Neural progenitor cell (in vitro differentiated cells): ENCODE measurements around the gene ACOX3. TPM values are rescaled to one million over a fixed set of nuclear protein-coding genes. Genes with fewer than 3 reads are reported as not detected.

Experiments used
- DNase-seq: peaks from one replicate; pipeline ENCODE4 v3.0.0-alpha.2; 2016; ENCODE audit warnings: low spot score
- H2AFZ ChIP-seq: fragments of 200-600 bp; sonication (generic); replicated peaks from 2 replicates; pipeline ENCODE4 v1.6.1; 2016; ENCODE audit warnings: antibody characterized with exemption
- H3F3A ChIP-seq: fragments of 200-600 bp; sonication (generic); 2 replicates; pipeline ENCODE4 v1.6.1; 2016; ENCODE audit warnings: antibody characterized with exemption, low read depth
- H3K27ac ChIP-seq: fragments of 200-600 bp; sonication (generic); 2 replicates; pipeline ENCODE4 v1.5.1; 2016; ENCODE audit warnings: mild to moderate bottlenecking
- H3K27me3 ChIP-seq: fragments of 200-600 bp; sonication (generic); 2 replicates; pipeline ENCODE4 v1.6.1; 2016; ENCODE audit warnings: mild to moderate bottlenecking, moderate library complexity
- H3K36me3 ChIP-seq: fragments of 200-600 bp; sonication (generic); 2 replicates; pipeline ENCODE4 v1.5.1; 2016
- H3K4me1 ChIP-seq: fragments of 200-600 bp; sonication (generic); 2 replicates; pipeline ENCODE4 v1.6.1; 2016; ENCODE audit warnings: mixed run types
- H3K4me2 ChIP-seq: fragments of 200-600 bp; sonication (generic); 2 replicates; pipeline ENCODE4 v1.6.1; 2016
- H3K4me3 ChIP-seq: fragments of 200-600 bp; sonication (generic); 2 replicates; pipeline ENCODE4 v1.5.1; 2016
- H3K79me2 ChIP-seq: fragments of 200-600 bp; sonication (generic); 2 replicates; pipeline ENCODE4 v1.6.1; 2016; ENCODE audit warnings: low read depth
- H3K9ac ChIP-seq: fragments of 200-600 bp; sonication (generic); 2 replicates; pipeline ENCODE4 v1.6.1; 2016
- H3K9me3 ChIP-seq: fragments of 200-600 bp; sonication (generic); 2 replicates; pipeline ENCODE4 v1.5.1; 2016; ENCODE audit warnings: low read depth
- H4K20me1 ChIP-seq: fragments of 200-600 bp; sonication (generic); 2 replicates; pipeline ENCODE4 v1.6.1; 2016; ENCODE audit warnings: low read depth
- H3K27ac Mint-ChIP-seq: 3 replicates; pipeline ENCODE4 v1.8.0; 2021; ENCODE audit warnings: mixed read lengths
- H3K27me3 Mint-ChIP-seq: 2 replicates; pipeline ENCODE4 v1.8.0; 2022; ENCODE audit warnings: low read depth, mild to moderate bottlenecking, inconsistent platforms, moderate library complexity, mixed read lengths; ENCODE audit not compliant: insufficient read depth
- H3K36me3 Mint-ChIP-seq: 3 replicates; pipeline ENCODE4 v1.8.0; 2021; ENCODE audit warnings: mixed read lengths
- H3K4me1 Mint-ChIP-seq: 3 replicates; pipeline ENCODE4 v1.8.0; 2021; ENCODE audit warnings: mixed read lengths
- H3K4me3 Mint-ChIP-seq: 3 replicates; pipeline ENCODE4 v1.8.0; 2021; ENCODE audit warnings: mild to moderate bottlenecking, moderate library complexity, mixed read lengths
- H3K9me3 Mint-ChIP-seq: 3 replicates; pipeline ENCODE4 v1.8.0; 2020; ENCODE audit warnings: mixed read lengths
- CTCF ChIP-seq: fragments of 200-600 bp; sonication (generic); IDR thresholded peaks from 2 replicates; pipeline ENCODE4 v1.5.1; 2017; ENCODE audit warnings: antibody characterized with exemption, mild to moderate bottlenecking
- EZH2 ChIP-seq: fragments of 200-600 bp; sonication (generic); IDR thresholded peaks from 2 replicates; pipeline ENCODE4 v1.6.1; 2017; ENCODE audit warnings: antibody characterized with exemption, mild to moderate bottlenecking, moderate library complexity
- EZH2phosphoT487 ChIP-seq: fragments of 200-600 bp; sonication (generic); IDR thresholded peaks from 2 replicates; pipeline ENCODE4 v1.6.1; 2017; ENCODE audit warnings: antibody characterized with exemption
- total RNA-seq: library from RNA; depleted of rRNA; stranded (reverse); fragments of >200 nt; gene quantifications from 2 replicates; pipeline ENCODE4 v1.2.3, GENCODE V29; 2015; ENCODE audit warnings: low replicate concordance

Gene ACOX3
- total RNA-seq, 1 donor from 2014 or later: 14.0 TPM

DNA sequence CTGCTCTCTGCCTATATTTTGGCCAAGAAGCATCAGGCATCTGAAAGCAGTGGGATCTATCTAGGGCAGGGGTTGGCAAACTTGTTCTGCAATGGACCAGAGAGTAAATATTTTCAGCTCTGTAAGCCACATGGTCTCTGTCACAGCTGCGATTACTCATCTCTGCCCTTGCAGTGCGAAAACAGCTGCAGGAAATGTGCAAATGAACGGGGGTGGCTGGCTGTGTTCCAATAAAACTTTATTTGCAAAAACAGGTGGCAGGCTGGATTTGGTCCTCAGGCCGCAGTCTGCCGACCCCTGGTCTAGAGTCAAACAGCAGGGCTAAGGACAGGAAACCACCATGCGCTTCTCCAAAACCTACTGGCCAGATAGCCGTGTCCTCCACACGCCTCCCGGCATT lies 48.6 kb downstream of the ACOX3 start:
- H3K4me2 ChIP-seq: no peak overlapping the region
- Mint-ChIP-seq H3K27me3 (peaks cover 10% of the 10 kb centered on the region), H3K4me3 (no peak overlapping the region), H3K27ac (no peak overlapping the region), H3K9me3 (no peaks in the 10 kb centered on the region), H3K36me3 (peaks cover 12% of the 10 kb centered on the region), H3K4me1 (peaks cover 47% of the 10 kb centered on the region)
- H3K4me3 ChIP-seq: no peak overlapping the region
- no peak overlapping the region for H3K27ac ChIP-seq
- H3K4me1 ChIP-seq: peaks cover 19% of the 10 kb centered on the region
- peaks cover 10% of the 10 kb centered on the region for H3F3A ChIP-seq
- no peaks in the 10 kb centered on the region for H3K79me2 ChIP-seq
- no peak for DNase-seq
- H4K20me1 ChIP-seq: no peaks in the 10 kb centered on the region
- no peaks in the 10 kb centered on the region for H3K9me3 ChIP-seq
- H3K27me3 ChIP-seq: no peaks in the 10 kb centered on the region
- no peak overlapping the region for H3K9ac ChIP-seq
- H2AFZ ChIP-seq: no peak overlapping the region
- no peak for TF ChIP-seq EZH2phosphoT487
- TF ChIP-seq CTCF: no peak
- TF ChIP-seq EZH2: no peak
- no peaks in the 10 kb centered on the region for H3K36me3 ChIP-seq

GRCh38 chr4:8391071-8391470 lies 49.5 kb downstream of the ACOX3 start:
- no peaks in the 10 kb centered on the region for H3K27me3 ChIP-seq
- H3K9me3 ChIP-seq: no peaks in the 10 kb centered on the region
- H3K27me3 Mint-ChIP-seq: peaks cover 10% of the 10 kb centered on the region
- no peak overlapping the region for H3K4me2 ChIP-seq
- no peak overlapping the region for H3K9ac ChIP-seq
- H3K27ac ChIP-seq: no peak overlapping the region
- H4K20me1 ChIP-seq: no peaks in the 10 kb centered on the region
- H3K4me1 ChIP-seq: peaks cover 19% of the 10 kb centered on the region
- DNase-seq: no peak
- H3K4me1 Mint-ChIP-seq: peaks cover 44% of the 10 kb centered on the region
- TF ChIP-seq CTCF (no peak), EZH2phosphoT487 (no peak), EZH2 (no peak)
- H3K36me3 Mint-ChIP-seq: peaks cover 10% of the 10 kb centered on the region
- peaks cover 10% of the 10 kb centered on the region for H3F3A ChIP-seq
- peak overlapping the region; percentile 94 for H3K27ac Mint-ChIP-seq
- H3K4me3 ChIP-seq: no peak overlapping the region
- no peak overlapping the region for H3K4me3 Mint-ChIP-seq
- H2AFZ ChIP-seq: no peak overlapping the region
- H3K9me3 Mint-ChIP-seq: no peaks in the 10 kb centered on the region
- no peaks in the 10 kb centered on the region for H3K79me2 ChIP-seq
- no peaks in the 10 kb centered on the region for H3K36me3 ChIP-seq

GRCh38 chr4:8390577-8390976 lies 49.9 kb downstream of the ACOX3 start:
- H3K79me2 ChIP-seq: no peaks in the 10 kb centered on the region
- no peaks in the 10 kb centered on the region for H3K9me3 ChIP-seq
- Mint-ChIP-seq H3K27ac (peak overlapping the region; percentile 25), H3K4me1 (peaks cover 40% of the 10 kb centered on the region), H3K36me3 (peaks cover 10% of the 10 kb centered on the region), H3K27me3 (peaks cover 10% of the 10 kb centered on the region), H3K4me3 (no peak overlapping the region), H3K9me3 (no peaks in the 10 kb centered on the region)
- H3K36me3 ChIP-seq: no peaks in the 10 kb centered on the region
- no peak overlapping the region for H3K9ac ChIP-seq
- H3K4me3 ChIP-seq: no peak overlapping the region
- no peak overlapping the region for H3K4me2 ChIP-seq
- H3K4me1 ChIP-seq: peaks cover 19% of the 10 kb centered on the region
- H3F3A ChIP-seq: peaks cover 10% of the 10 kb centered on the region
- H2AFZ ChIP-seq: no peak overlapping the region
- no peaks in the 10 kb centered on the region for H4K20me1 ChIP-seq
- H3K27me3 ChIP-seq: no peaks in the 10 kb centered on the region
- DNase-seq: no peak
- no peak overlapping the region for H3K27ac ChIP-seq
- TF ChIP-seq EZH2 (no peak), EZH2phosphoT487 (no peak), CTCF (no peak)
